ENCODE measurements around the gene IYD.
"Not testable (repeated sequence)": the region's sequence is repeated elsewhere in the genome, so short reads cannot be mapped to it uniquely, and the experiment has no call there.

IYD gene

DNA sequence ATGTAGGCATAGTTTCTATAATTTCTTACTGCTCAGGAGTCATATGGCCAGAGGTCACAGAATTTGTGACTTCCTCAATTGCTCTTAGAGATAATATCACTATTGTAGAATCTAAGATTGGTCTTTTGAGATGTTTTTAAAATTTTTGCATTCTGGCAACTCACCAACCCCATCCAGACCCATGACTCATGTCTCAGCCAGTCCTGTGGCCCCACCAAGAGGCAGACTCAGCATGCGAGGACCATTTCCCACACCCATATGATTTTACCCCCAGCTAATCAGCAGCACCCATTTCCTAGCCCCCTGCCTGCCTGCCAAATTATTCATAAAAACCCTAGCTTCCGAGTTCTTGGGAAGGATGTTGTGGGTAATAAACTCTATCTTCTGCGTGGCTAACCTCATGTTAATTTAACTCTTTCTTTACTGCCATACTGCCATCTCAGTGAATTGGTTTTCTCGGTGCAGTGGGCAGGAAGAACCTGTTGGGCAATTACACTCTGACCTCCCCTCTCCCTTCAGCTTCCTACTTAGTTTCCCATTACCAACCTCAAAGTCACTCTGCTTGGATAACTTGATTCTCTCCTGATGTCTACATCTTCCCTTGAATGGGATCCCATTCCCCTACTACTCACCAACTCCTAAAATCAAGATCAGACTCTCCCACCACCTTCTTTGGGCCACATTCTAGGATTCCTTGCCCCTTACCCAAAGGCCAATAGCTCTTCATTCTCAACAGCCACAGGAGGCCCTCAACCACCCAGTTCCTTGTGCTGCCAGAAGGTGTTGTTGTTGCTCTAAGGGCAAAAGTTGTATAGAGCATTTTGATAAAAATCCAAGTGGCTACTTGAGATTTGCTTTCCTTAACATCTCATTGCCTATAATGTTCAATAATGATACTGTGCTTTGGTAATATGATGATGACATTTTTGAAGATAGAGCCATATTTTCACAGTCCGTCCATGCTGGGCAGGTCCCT lies 16.2 kb upstream of the IYD start:
- DNase-seq = no peak

DNA sequence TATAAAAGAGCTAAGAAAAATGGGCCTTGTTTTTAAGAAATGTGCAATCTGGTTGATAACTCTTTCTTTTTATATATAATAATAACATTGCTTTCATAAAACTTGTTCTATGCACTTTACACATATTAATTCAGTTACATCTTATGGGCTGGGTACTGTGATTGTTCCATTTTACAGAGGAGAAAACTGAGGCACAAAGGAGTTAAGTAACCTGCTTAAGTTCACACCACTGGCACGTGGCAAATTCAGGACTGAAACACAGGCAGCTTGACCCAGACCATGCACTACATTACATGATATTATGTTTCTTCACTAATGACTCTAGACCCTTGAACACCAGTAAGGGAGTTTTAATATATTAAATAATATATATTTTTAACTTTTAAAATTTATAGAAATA lies 15.4 kb upstream of the IYD start:
- DNase-seq = no peak

DNA sequence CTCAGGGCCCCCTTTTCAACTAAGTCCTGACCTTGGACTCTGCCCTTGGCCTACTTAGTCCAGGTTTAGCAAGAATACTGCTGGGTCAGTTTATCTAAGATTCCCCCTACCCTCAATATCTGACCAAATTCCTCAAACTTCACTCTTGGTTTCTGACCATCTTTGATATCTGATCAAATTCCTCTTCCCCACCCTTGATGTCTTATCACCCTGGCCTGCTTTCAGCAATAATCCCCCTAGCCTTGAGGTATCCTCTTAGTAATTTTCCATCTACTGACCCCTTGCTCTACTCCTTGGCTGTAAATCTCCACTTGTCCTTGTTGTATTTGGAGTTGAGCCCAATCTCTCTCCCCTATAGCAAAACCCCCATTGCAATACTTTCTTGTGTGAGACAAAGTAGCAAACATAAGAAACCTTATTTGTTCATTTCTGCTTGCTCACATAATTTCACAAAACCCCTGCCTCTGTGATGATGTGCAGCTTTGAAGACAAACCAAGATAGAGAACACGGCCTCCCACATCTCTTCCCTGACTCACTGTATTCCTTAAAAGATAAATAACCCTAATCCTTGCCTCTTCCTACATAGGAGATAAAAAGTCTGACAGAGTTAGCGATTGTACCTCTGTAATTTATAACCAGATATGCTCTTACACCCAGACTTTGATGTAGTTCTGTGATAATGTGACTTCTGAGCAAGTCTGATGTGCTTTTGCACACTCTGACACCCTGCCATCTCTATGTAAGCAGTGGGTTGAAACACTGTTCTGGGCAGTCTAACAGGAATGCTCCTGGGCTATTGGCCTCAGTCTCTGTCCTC lies 13.8 kb upstream of the IYD start:
- no peak for DNase-seq

DNA sequence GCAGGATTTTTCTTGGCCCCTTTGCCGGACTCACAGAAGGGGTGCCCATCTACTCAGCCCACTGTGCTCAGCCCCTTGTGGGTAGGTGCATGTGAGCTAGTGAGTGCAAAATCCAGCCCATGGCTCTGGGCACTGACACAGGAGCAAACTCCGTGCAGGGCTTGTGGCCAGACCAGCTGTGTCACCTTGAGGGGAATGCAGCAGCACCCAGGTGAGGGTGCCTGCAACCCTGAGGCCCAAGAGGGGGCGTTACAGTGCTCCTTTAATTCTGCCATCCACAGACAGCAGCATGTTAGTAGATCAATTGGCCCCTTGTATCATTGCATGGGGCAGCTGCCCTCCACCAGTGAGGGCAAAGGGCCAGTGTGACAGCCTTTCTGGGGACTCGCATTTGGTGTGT lies 12.9 kb upstream of the IYD start:
- DNase-seq = no peak

DNA sequence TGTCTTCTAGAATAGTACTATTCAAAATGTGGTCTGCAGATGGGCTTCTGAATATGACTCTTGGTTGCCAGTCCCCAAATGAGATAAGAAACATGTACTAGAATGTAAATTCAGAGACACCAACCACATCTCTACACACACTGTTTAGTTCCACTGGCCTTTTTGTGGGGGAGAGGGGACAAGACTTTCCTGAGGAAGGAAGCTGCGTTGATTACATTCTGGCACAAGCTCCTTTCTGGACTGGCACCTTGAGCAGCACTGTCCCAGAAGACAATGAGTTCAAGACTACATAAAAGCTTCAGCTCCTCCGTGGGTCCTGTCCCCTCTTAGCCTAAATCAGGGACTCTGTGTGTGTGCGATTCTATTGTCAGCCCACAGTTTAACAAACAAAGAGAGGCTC lies 6.9 kb upstream of the IYD start:
- no peak for DNase-seq

DNA sequence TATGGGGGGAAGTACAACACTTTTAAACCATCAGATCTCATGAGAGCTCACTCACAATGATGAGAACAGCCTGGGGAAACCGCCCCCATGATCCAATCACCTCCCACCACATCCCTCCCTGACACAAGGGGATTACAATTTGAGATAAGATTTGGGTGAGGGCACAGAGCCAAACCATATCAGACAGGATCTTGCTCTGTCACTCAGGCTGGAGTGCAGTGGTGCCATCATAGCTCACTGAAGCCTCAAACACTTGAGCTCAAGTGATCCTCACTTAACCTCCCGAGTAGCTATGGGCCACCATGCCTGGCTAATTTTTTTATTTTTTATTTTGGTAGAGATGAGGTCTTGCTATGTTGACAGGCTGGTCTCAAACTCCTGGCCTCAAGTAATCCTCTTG lies 5.1 kb upstream of the IYD start:
- no peak for DNase-seq

DNA sequence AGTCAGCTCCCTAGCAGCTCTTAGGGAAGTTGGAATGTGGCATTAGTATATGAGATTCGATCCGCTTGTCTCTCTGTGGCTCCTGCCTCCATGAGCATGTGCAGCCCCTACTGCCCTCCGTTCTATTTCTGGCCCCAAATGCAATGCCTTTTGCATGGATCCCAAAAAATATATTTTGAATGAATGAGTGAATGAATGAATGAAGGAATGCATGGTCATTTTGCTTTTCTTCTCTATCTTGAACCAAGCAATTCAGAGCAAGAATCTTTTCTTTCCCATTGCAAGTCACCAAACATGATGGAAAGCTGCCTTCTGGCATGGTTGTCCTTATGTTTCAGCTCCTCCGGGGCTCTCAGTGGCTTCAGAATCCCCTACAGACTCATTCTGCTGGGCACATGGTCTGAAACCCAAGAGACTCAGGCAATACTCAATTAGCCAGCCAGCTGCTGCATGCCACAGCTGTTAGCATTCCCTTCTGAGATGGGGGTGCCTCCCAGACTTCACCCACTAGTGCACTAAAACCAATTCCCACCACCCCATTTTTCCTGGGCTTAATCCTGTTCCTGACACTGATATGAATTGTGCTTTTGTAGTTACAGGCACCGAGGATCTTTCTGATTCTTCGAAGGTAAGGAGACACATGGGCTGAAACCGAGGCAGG lies 2.6 kb upstream of the IYD start:
- DNase-seq = no peak

DNA sequence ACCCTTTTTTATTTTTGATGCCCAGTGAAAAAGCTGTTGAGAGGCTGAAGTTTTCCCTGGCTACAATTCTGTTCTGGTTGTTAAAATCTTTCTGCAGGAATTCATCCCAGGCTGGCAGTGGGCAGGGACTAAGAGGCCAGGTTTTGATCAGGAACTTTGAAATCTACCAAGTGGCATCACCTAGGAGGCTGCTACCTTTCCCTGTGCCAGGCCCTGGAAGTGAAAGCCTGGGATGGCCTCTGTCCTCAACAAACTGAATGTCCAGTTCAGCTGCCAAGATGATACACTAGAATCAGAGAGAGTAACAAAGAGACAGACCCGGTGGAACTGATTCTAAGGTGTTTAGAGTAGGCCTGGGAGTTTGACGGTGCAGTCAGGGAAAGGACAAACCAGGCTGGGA lies 596 bp downstream of the IYD start:
- DNase-seq = no peak

DNA sequence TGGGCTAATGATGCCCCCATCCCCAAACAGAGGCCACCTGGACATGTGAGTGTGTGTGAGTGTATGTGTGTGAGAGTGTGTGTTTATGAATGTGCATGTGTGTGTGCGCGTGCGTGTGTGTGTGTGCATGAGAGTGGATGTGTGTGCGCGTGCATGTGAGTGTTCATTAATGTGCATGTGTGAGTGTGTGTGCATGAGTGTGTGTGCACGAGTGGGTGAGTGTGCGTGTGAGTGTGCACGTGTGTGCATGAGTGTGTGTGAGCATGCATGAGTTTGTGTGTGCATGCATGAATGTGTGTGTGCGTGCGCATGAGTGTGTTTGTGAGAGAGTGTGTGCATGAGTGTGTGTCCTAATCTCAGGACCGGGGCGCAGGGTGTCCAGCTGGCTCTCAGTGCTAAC lies 1.3 kb downstream of the IYD start:
- DNase-seq = no peak

DNA sequence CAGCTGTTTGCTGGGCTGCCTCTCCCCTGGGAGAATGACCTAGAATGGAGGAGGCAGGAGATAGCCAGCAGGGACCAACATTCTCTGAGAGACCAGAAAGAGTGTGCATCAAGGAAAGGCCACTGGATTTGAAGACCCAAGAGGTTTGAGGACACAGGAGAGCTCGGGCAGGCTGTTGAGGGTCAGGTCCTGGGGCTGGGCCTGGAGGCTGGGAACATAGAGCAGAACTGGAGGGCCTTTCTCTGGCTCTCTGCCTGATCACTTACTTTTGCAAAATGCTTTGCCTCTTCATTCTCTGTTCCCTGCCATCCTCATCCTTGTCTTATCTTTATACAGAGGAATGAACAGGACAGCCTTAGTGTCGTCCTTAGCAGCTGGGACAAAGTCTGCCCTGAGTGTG lies 2.5 kb downstream of the IYD start:
- no peak for DNase-seq

DNA sequence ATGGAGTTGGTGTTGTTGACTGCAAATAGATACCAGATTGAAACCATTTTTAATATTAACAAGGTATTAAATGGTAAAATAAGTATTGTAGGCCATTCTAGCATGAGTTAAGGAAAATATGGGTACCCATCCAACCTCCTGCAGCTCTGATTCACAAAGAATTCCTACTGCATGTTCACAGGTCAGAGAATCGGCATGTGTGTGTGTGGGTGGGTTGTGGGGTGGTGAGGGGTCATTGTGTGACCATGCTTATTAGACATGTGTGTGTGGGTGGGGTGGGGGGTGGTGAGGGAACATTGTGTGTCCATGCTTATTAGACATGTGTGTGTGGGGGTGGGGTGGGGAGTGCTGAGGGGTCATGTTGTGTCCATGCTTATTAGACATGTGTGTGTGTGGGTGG lies 3.2 kb downstream of the IYD start:
- DNase-seq = no peak

DNA sequence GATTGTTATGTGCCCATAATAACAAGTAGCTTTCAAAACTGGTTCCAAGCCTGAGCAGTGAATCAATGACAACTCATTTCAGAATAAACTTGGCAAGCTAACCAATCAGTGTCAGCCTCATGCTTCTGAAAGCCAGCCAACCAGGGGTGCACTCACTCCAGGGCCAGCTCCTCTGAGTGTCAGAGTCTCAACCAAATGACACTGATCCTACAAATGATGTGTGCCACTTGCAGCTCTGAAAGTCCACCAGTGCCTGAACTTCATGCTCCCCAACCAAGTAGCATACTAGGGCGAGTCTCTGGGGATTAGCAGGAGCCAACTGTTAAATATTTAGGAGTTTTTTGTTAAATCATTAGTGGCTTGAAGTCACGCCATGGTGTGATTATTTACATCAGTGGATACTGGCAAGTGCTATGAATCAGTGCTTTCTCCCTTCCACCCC lies 4.5 kb downstream of the IYD start:
- DNase-seq = no peak

DNA sequence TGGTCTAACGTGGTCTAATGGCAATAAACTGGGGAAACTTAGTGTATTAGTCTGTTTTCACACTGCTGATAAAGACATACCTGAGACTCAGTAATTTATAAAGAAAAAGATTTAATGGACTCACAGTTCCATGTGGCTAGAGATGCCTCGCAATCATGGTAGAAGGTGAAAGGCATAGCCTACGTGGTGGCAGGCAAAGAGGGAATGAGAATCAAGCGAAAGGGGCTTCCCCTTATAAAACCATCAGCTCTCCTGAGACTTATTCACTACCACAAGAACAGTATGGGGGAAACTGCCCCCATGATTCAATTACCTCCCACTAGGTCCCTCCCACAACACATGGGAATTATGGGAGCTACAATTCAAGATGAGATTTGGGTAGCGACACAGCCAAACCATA lies 5.5 kb downstream of the IYD start:
- DNase-seq = not testable (repeated sequence)

DNA sequence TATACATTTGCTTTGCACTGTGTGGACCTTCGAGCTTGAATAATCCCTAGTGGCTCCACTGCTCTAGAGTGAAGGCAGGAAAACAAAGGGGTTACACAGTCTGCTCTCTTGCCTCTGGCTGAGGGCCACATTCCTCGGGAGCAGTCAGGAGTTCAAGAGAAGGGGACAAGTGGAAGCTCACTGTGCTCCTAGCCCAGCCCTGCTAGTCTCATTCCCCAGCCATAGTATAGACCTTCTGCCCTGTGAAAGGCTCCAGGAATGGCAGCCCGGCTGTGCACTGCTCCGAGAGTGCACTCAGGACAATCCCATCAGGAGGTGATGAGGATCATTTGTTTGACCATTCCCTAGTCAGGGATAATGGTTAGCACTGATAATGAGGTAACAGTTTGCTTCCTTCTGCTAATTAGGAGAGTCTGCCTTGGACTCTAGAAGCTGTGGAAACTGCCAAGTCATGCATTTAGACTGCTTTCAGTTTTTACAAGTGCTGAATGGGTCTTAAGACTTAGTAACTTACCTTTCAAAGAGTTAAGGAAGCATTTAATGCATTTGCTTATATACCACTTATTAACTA lies 8.5 kb downstream of the IYD start:
- DNase-seq = no peak

DNA sequence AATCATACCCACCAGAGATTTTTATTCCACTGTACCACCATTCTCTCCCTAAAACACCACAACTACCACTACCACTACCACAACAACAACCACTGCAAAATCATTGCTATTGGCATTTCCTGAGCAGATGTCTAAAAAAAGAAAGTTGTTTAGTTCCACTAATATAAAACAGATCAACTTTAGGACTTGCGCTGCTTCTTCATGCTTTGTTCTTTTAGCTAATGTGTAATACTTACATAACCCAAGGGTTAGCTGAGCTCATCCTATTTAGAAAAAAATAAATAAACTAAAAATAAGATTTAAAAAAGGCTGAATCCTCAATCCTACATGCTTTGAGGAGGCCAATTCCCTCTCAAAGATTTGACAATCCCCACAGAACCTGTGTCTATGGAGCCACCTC lies 11.4 kb downstream of the IYD start:
- DNase-seq = no peak

DNA sequence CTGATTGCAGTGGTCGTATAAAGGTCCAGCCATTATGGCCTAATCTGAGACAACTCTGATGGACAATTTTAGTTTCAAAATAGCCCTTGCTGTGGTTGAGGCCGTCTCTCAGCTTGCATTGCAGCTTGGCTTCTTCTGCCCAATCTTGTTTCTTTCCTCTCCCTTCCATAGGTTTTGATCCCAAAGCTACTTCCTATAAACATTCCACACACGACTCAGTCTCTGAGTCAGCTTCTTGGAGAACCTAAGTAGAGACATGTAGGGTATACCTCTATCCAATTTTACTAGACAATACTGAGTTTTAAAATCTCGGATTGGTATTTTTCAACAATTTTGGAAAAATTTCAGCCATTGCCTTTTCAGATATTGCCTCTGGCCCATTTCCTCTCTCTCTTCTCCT lies 13.4 kb downstream of the IYD start:
- no peak for DNase-seq

DNA sequence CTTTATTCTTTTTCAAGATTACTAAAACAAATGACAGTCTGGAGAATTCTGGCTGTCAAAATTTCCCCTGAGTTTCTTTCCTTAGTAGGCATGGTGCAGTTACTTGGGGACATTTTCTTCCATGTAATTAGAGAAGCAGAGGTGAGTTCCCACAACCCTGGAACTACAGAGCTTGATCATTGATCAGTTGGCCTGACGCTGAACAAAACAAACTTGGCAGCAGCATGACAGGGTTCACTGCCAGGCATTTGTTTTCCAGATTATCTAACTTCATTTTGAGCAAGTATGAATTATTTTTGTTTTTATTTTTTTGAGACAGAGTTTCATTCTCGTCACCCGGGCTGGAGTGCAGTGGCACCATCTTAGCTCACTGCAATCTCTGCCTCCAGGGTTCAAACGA lies 22.6 kb downstream of the IYD start:
- no peak for DNase-seq

DNA sequence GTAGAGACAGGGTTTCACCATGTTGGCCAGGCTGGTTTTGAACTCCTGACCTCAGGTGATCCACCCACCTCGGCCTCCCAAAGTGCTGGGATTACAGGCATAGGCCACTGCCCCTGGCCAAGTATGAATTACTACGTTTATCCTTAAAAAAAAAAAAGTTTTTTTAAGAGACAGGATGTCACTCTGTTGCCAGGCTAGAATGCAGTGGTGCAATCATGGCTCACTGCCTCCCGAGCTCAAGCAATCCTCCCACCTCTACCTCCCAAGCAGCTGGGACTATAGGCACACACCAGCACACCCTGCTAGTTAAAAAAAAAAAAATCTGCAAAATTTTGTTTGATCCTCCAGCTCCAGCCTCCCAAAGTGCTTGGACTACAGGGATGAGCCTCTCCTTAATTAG lies 23.1 kb downstream of the IYD start:
- DNase-seq = no peak

DNA sequence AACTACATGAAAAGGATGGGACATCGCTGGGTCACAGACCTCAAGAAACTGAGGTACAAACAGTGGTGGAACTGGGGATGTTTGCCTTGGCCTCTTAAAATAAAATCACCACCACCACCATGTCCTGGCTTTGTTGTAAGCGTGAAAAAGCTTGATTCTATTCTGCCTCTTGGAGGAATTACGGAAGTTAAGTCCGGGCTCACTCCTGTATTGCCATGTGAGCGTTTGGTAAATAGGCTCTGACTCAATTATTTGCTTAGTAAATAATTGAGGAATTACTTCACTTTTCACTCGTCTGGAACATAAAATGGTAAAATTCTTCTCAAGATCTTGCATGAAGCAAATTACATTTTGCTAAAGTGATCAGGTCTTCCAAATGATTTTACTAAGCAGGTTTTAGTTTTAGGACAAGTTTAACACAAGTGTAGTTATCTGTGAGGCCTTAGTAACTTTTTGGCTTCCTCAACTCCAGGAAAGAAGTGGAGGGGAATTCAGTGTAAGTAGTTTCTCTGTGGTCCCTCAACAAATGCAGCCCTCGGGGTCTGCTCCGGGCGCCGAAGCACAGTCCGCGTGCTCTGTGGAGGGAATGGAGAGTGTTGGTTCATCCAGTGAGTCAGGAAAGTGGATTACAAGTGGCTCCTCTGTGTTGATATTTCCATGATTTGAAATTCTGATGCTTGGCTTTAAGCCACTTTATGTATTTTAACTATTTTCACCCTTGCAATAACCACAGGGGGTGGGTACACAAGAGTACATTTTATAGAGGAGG lies 23.8 kb downstream of the IYD start:
- DNase-seq = no peak

DNA sequence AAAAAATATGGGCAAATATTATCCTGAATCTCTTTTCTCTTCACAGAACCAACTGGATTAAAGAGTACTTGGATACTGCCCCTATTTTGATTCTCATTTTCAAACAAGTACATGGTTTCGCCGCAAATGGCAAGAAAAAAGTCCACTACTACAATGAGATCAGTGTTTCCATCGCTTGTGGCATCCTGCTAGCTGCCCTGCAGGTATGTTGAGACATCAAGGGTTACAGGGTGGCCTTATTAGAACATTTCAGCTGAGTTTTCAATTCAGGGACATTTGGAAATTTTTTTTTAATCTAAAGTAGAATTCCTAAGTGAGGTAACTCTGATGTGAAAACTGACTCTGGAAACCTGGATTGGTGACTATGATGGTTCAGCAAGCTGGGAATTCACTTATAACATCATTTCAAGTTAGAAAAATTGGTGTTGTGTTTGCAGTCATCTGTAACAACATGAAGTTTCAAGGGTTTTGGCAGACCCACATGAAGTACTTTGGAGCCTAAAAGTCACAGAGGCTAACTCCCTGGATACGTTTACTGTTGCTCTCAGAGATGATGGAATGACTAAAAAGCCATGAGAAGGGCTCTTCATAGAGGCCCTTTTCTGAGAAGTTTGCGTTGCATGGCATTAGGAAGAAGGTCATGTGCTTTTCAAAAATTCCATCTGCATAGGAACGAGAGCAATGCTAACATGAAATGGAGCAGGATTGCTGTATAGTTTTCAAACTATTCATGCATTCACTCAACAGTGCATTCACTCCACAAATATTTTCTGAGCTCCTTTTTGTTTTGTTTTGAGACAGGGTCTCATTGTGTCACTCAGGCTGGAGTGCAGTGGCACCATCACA lies 25.5 kb downstream of the IYD start:
- DNase-seq = no peak

DNA sequence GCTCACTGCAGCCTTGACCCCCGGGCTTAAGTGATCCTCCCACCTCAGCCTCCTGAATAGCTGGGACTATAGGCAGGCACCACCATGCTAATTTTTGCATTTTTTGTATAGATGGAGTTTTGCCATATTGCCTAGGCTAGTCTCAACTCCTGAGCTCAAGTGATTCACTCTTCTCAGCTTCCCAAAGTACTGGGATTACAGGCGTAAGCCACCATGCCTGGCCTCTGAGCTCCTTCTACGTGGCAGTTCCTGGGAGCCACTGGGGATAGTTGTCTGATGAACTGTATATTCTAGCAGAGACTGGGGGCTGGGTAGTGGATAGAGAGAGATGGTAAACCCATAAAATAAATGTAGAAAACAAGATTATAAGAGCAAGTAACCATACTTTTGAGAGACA lies 26.1 kb downstream of the IYD start:
- DNase-seq = no peak
